ACC112 (cell line): Measurements from ENCODE around the gene SNX9.
"Not testable (repeated sequence)": the region's sequence is repeated elsewhere in the genome, so short reads cannot be mapped to it uniquely, and the experiment has no call there.

Experiments
- H2AFZ ChIP-seq: fragments of 200-600 bp; sonication (generic); one replicate; pipeline ENCODE4 v1.6.0; 2017; ENCODE audit warnings: antibody characterized with exemption, low read length; ENCODE audit not compliant: unreplicated experiment
- H3K27ac ChIP-seq: fragments of 200-600 bp; sonication (generic); 2 replicates; pipeline ENCODE4 v1.5.1; 2014; ENCODE audit warnings: low read depth, mild to moderate bottlenecking, antibody characterized with exemption, low read length, moderate library complexity
- H3K27me3 ChIP-seq: fragments of 200-600 bp; sonication (generic); 2 replicates; pipeline ENCODE4 v1.6.1; 2014; ENCODE audit warnings: mild to moderate bottlenecking, antibody characterized with exemption, low read length, moderate library complexity, mixed read lengths; ENCODE audit not compliant: insufficient read depth
- H3K36me3 ChIP-seq: fragments of 200-600 bp; sonication (generic); 2 replicates; pipeline ENCODE4 v1.6.1; 2016; ENCODE audit warnings: mild to moderate bottlenecking, antibody characterized with exemption, low read length, moderate library complexity, mixed read lengths; ENCODE audit not compliant: insufficient read depth
- H3K4me1 ChIP-seq: fragments of 200-600 bp; sonication (generic); one replicate; pipeline ENCODE4 v1.6.1; 2016; ENCODE audit warnings: low read length, mixed read lengths; ENCODE audit not compliant: insufficient read depth, unreplicated experiment, control insufficient read depth
- H3K4me3 ChIP-seq: fragments of 200-600 bp; sonication (generic); 2 replicates; pipeline ENCODE4 v1.5.1; 2014; ENCODE audit warnings: mild to moderate bottlenecking, low read depth, low read length
- H3K79me2 ChIP-seq: fragments of 200-600 bp; sonication (generic); one replicate; pipeline ENCODE4 v1.6.0; 2016; ENCODE audit warnings: low read length; ENCODE audit not compliant: control insufficient read depth, unreplicated experiment, insufficient read depth

SNX9 gene

GRCh38 chr6:157927011-157927410, 104.0 kb downstream of the SNX9 start:
- no peaks in the 10 kb centered on the region for H3K27me3 ChIP-seq
- H3K27ac ChIP-seq = no peak overlapping the region
- no peak overlapping the region for H2AFZ ChIP-seq
- H3K4me3 ChIP-seq = no peak overlapping the region
- no peaks in the 10 kb centered on the region for H3K79me2 ChIP-seq
- no peaks in the 10 kb centered on the region for H3K4me1 ChIP-seq
- peaks cover 51% of the 10 kb centered on the region for H3K36me3 ChIP-seq

- no peak overlapping the region for H3K27ac ChIP-seq
- no peaks in the 10 kb centered on the region for H3K4me1 ChIP-seq
- H3K79me2 ChIP-seq = no peaks in the 10 kb centered on the region
- no peak overlapping the region for H2AFZ ChIP-seq
- no peaks in the 10 kb centered on the region for H3K27me3 ChIP-seq
- H3K36me3 ChIP-seq = peaks cover 42% of the 10 kb centered on the region
- no peak overlapping the region for H3K4me3 ChIP-seq
Measured at GRCh38 chr6:157928428-157928827, 105.4 kb downstream of the SNX9 start.

GRCh38 chr6:157929076-157929475, 106.0 kb downstream of the SNX9 start:
- Histone ChIP-seq H2AFZ (no peak overlapping the region), H3K27me3 (no peaks in the 10 kb centered on the region), H3K79me2 (no peaks in the 10 kb centered on the region), H3K27ac (no peak overlapping the region), H3K36me3 (peaks cover 39% of the 10 kb centered on the region), H3K4me3 (no peak overlapping the region), H3K4me1 (no peaks in the 10 kb centered on the region)

GRCh38 chr6:157929765-157930319, 106.8 kb downstream of the SNX9 start:
- Histone ChIP-seq H3K36me3 (peaks cover 32% of the 10 kb centered on the region), H3K79me2 (no peaks in the 10 kb centered on the region), H3K4me1 (no peaks in the 10 kb centered on the region), H2AFZ (no peak overlapping the region), H3K27me3 (no peaks in the 10 kb centered on the region), H3K4me3 (no peak overlapping the region), H3K27ac (no peak overlapping the region)

GRCh38 chr6:157935786-157936185, 112.7 kb downstream of the SNX9 start:
- Histone ChIP-seq H3K36me3 (peaks cover 16% of the 10 kb centered on the region), H3K4me3 (no peak overlapping the region), H3K27ac (no peak overlapping the region)

GRCh38 chr6:157937318-157937717, 114.3 kb downstream of the SNX9 start:
- Histone ChIP-seq H3K4me3 (no peak overlapping the region), H3K4me1 (no peaks in the 10 kb centered on the region), H2AFZ (no peak overlapping the region), H3K27me3 (no peaks in the 10 kb centered on the region), H3K27ac (no peak overlapping the region), H3K79me2 (no peaks in the 10 kb centered on the region), H3K36me3 (peaks cover 14% of the 10 kb centered on the region)

More at GRCh38 chr6:157935786-157936185, 112.7 kb downstream of the SNX9 start:
- no peaks in the 10 kb centered on the region for H3K27me3 ChIP-seq
- H2AFZ ChIP-seq = no peak overlapping the region
- H3K4me1 ChIP-seq = no peaks in the 10 kb centered on the region
- no peaks in the 10 kb centered on the region for H3K79me2 ChIP-seq

- Histone ChIP-seq H3K36me3 (peaks cover 13% of the 10 kb centered on the region), H3K4me3 (no peak overlapping the region), H3K27ac (no peak overlapping the region), H3K27me3 (no peaks in the 10 kb centered on the region), H3K79me2 (no peaks in the 10 kb centered on the region), H2AFZ (no peak overlapping the region), H3K4me1 (no peaks in the 10 kb centered on the region)
Measured at GRCh38 chr6:157937916-157938315, 114.9 kb downstream of the SNX9 start.

GRCh38 chr6:157940375-157941036, 117.5 kb downstream of the SNX9 start:
- H3K79me2 ChIP-seq, H3K27me3 ChIP-seq, H3K4me3 ChIP-seq, H3K27ac ChIP-seq, H2AFZ ChIP-seq, H3K4me1 ChIP-seq: not testable (repeated sequence)
- peaks cover 28% of the 10 kb centered on the region for H3K36me3 ChIP-seq

- Histone ChIP-seq H3K27me3 (no peaks in the 10 kb centered on the region), H3K79me2 (no peaks in the 10 kb centered on the region), H2AFZ (no peak overlapping the region), H3K36me3 (peaks cover 28% of the 10 kb centered on the region), H3K4me1 (no peaks in the 10 kb centered on the region), H3K27ac (no peak overlapping the region), H3K4me3 (no peak overlapping the region)
Measured at GRCh38 chr6:157941101-157941863, 118.2 kb downstream of the SNX9 start.

- Histone ChIP-seq H3K27me3 (no peaks in the 10 kb centered on the region), H3K79me2 (no peaks in the 10 kb centered on the region), H3K4me3 (no peak overlapping the region), H3K4me1 (no peaks in the 10 kb centered on the region), H3K27ac (no peak overlapping the region), H2AFZ (no peak overlapping the region), H3K36me3 (peaks cover 28% of the 10 kb centered on the region)
Measured at GRCh38 chr6:157942351-157942750, 119.3 kb downstream of the SNX9 start.
